Caco-2 (cell line): Measurements from ENCODE around the gene FGFR4. TPM values are rescaled to one million over a fixed set of nuclear protein-coding genes. Genes with fewer than 3 reads are reported as not detected.
A peak's percentile ranks its signal among the peaks of the same experiment; 100 is the strongest.

Experiments used
- BruUV-seq: library from RNA; stranded (reverse); fragments of 400-500 nt; replicated peaks from 2 replicates; lab custom pipeline; 2021; lab: Mats Ljungman, UMichigan
- CTCF ChIA-PET: fragments of 300-600 bp; sonication (Branson Sonifier 250); formaldehyde crosslinking; loops from one replicate; lab custom pipeline; 2022; ENCODE audit warnings: antibody characterized with exemption; lab: Charles Lee
- POLR2A ChIA-PET: fragments of 300-600 bp; sonication (Branson Sonifier 250); formaldehyde crosslinking; loops from one replicate; lab custom pipeline; 2022; ENCODE audit warnings: antibody characterized with exemption; lab: Charles Lee
- DNase-seq, 2 experiments: peaks; one replicate each; pipeline versions ENCODE4 v3.0.0 to v3.0.0-alpha.2; 2020 to 2022
- H3K27me3 ChIP-seq: replicated peaks from 2 replicates; pipeline ENCODE4 v1.6.0; 2011; ENCODE audit warnings: low read length; ENCODE audit not compliant: control insufficient read depth, insufficient read depth
- H3K36me3 ChIP-seq: 2 replicates; pipeline ENCODE4 v1.5.1; 2011; ENCODE audit warnings: low read length; ENCODE audit not compliant: control insufficient read depth, insufficient read depth
- H3K4me1 ChIP-seq: fragments of 250-450 bp; sonication (Bioruptor Pico); 2 replicates; pipeline ENCODE4 v1.5.1; 2020; ENCODE audit warnings: mild to moderate bottlenecking
- H3K4me3 ChIP-seq: 2 replicates; pipeline ENCODE4 v1.5.1; 2011; ENCODE audit warnings: low read depth, mild to moderate bottlenecking, control low read depth, low read length
- H3K9me3 ChIP-seq: fragments of 250-450 bp; sonication (Bioruptor Pico); 2 replicates; pipeline ENCODE4 v1.5.1; 2020; ENCODE audit warnings: mild to moderate bottlenecking, moderate library complexity
- H3K27ac Mint-ChIP-seq: one replicate; pipeline ENCODE4 v1.8.0; 2022; ENCODE audit warnings: mixed read lengths; ENCODE audit not compliant: unreplicated experiment
- H3K27me3 Mint-ChIP-seq: one replicate; pipeline ENCODE4 v1.8.0; 2022; ENCODE audit warnings: mixed read lengths; ENCODE audit not compliant: insufficient read depth, unreplicated experiment
- H3K36me3 Mint-ChIP-seq: one replicate; pipeline ENCODE4 v1.8.0; 2022; ENCODE audit warnings: mild to moderate bottlenecking, mixed read lengths; ENCODE audit not compliant: insufficient read depth, unreplicated experiment
- H3K4me1 Mint-ChIP-seq: one replicate; pipeline ENCODE4 v1.8.0; 2022; ENCODE audit warnings: low read depth, mixed read lengths; ENCODE audit not compliant: unreplicated experiment
- H3K4me3 Mint-ChIP-seq: one replicate; pipeline ENCODE4 v1.8.0; 2022; ENCODE audit warnings: mild to moderate bottlenecking, moderate library complexity, mixed read lengths; ENCODE audit not compliant: unreplicated experiment
- H3K9me3 Mint-ChIP-seq: one replicate; pipeline ENCODE4 v1.8.0; 2022; ENCODE audit warnings: mixed read lengths; ENCODE audit not compliant: unreplicated experiment
- intact Hi-C: fragments of 100-400 bp; cut with micrococcal nuclease; formaldehyde crosslinking; loops from one replicate; pipeline ENCODE4 v1.10.0; 2022; ENCODE audit not compliant: unreplicated experiment
- total RNA-seq: library from RNA; stranded (reverse); gene quantifications from 2 replicates; pipeline ENCODE4 v1.2.3, GENCODE V29; 2022
- TF ChIP-seq, protein P1 (sequence below), 2 experiments: fragments of 200-600 bp in 1 of 2; IDR thresholded peaks; 1 replicate in 1 of 2; 2 replicates in 1 of 2; pipeline versions ENCODE4 v1.5.1 to v1.8.0; 2011 to 2022; ENCODE audit warnings: antibody characterized with exemption in 1 of 2, control low read depth in 1 of 2, inconsistent platforms in 1 of 2, low read depth in 1 of 2, low read length in 1 of 2, mild to moderate bottlenecking in 1 of 2, moderate library complexity in 1 of 2; ENCODE audit not compliant: insufficient read depth in 1 of 2, severe bottlenecking in 1 of 2, unreplicated experiment in 1 of 2

The FGFR4 gene
- total RNA-seq, 1 experiment from 2014 or later, result 190 TPM

DNA sequence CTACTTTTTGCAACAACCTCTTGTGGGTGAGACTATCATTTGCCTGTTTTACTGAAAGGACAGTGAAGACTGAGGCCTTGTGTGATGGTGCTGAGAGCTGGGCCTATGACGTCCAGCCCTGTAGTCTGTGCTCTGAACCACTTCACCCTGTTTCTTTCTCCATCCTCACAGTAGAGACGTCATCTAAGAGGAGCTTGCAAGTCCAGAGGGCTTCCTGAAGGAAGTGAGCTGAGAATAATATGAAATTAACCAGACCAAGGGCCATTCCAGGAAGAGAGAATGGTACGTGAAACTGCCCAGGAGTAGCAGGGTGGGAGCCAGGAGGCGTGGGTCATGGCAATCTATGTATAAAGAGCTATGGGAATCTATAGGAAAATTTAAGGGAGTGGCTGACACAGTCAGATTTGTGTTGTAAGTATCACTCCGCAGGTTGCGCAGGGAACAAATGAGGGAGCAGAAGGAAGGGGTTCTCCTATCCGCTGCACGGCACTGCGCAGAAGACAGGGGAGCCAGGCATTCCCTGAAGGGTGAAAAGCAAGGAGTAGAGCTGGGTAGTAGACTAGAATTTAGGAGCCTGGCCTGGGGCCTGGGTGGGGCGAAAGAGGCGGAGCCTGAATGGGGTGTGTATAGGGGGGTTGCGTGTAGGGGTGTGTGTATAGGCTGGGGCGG lies 596 bp upstream of the FGFR4 start:
- DNase-seq, result no peak
- Mint-ChIP-seq H3K9me3 (no peaks in the 10 kb centered on the region), H3K4me3 (peak overlapping the region; percentile 88), H3K4me1 (peaks cover 29% of the 10 kb centered on the region), H3K27ac (peak overlapping the region; percentile 42), H3K27me3 (no peaks in the 10 kb centered on the region), H3K36me3 (peaks cover 13% of the 10 kb centered on the region)
- H3K36me3 ChIP-seq, result peaks cover 3% of the 10 kb centered on the region
- no peaks in the 10 kb centered on the region for H3K9me3 ChIP-seq
- H3K27me3 ChIP-seq, result no peaks in the 10 kb centered on the region
- CTCF ChIA-PET, result interaction anchor here (0.6 to 3.7 kb wide), 23 partner anchors 8 to 1619 kb away, joined by 3 to 81 read pairs (median 4); partner anchors contain the start of genes MXD3 and ZNF346
- intact Hi-C loops, result loop anchor here (2.0 kb wide), 1 partner anchor 13 kb away; no protein-coding TSS in a partner anchor
- H3K4me3 ChIP-seq, result no peak overlapping the region
- BruUV-seq, result no TSS peak
- TF ChIP-seq, protein P1, sequence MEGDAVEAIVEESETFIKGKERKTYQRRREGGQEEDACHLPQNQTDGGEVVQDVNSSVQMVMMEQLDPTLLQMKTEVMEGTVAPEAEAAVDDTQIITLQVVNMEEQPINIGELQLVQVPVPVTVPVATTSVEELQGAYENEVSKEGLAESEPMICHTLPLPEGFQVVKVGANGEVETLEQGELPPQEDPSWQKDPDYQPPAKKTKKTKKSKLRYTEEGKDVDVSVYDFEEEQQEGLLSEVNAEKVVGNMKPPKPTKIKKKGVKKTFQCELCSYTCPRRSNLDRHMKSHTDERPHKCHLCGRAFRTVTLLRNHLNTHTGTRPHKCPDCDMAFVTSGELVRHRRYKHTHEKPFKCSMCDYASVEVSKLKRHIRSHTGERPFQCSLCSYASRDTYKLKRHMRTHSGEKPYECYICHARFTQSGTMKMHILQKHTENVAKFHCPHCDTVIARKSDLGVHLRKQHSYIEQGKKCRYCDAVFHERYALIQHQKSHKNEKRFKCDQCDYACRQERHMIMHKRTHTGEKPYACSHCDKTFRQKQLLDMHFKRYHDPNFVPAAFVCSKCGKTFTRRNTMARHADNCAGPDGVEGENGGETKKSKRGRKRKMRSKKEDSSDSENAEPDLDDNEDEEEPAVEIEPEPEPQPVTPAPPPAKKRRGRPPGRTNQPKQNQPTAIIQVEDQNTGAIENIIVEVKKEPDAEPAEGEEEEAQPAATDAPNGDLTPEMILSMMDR (IDR thresholded peaks at IDR 0.05; ENCODE audit: insufficient read depth in 1 of 2, low read depth in 1 of 2, low read length in 1 of 2, severe bottlenecking in 1 of 2, unreplicated experiment in 1 of 2), result no peak
- peaks cover 57% of the 10 kb centered on the region for H3K4me1 ChIP-seq
- POLR2A ChIA-PET, result interaction anchor here (0.6 to 3.0 kb wide), 11 partner anchors 12 to 548 kb away, joined by 3 to 33 read pairs (median 5); partner anchors contain the start of genes PRELID1, RAB24 and ZNF346

DNA sequence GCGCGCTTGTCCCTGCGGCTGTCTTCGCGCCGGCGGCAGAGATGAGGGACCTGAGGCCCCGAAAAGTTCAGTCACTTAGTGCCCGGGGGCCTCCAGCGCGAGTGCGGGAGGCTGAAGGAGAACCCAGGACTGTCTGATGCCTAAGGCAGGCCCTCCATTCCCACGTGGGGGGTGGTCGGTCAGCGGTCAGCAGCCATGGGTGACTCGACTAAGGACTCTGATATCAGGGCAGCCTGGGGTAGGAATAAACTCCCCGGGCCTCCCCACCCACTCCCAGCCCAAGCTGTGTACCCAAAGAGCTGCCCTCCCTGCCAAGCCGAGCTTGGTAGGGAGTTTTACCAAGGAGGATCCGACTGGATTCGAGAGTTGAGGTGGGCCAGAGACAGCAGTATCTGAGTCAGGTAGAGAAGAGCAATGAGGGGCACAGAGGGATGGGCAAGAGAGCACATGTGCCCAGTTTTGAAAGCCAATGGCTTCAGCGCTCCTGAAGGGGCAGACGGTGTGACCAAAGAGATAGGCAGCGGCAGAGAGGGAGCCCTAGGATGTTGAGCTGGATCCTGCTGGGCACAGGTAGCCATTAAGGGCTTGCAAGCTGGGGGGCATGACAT lies 787 bp downstream of the FGFR4 start:
- Histone ChIP-seq H3K4me3 (peak overlapping the region; percentile 93), H3K4me1 (peaks cover 51% of the 10 kb centered on the region), H3K27me3 (no peaks in the 10 kb centered on the region), H3K36me3 (peaks cover 14% of the 10 kb centered on the region), H3K9me3 (no peaks in the 10 kb centered on the region)
- TF ChIP-seq, protein P1 (IDR thresholded peaks at IDR 0.05; ENCODE audit: insufficient read depth in 1 of 2, low read depth in 1 of 2, low read length in 1 of 2, severe bottlenecking in 1 of 2, unreplicated experiment in 1 of 2), result no peak
- H3K36me3 Mint-ChIP-seq, result peaks cover 27% of the 10 kb centered on the region
- DNase-seq, result no peak
- ChIA-PET POLR2A (interaction anchor here (0.6 to 3.0 kb wide), 18 partner anchors 8 to 549 kb away, joined by 3 to 33 read pairs (median 4); partner anchors contain the start of genes GRK6, PDLIM7, PRELID1 and RAB24), CTCF (interaction anchor here (0.6 to 3.7 kb wide), 28 partner anchors 10 to 430 kb away, joined by 3 to 81 read pairs (median 4); partner anchors contain the start of genes GRK6, HK3, LMAN2 and MXD3)
- H3K27ac Mint-ChIP-seq, result peak overlapping the region; percentile 93
- no peaks in the 10 kb centered on the region for H3K27me3 Mint-ChIP-seq
- peak overlapping the region; percentile 88 for H3K4me3 Mint-ChIP-seq
- no peaks in the 10 kb centered on the region for H3K9me3 Mint-ChIP-seq
- intact Hi-C loops, result loop anchor here (1.0 to 2.0 kb wide), 2 partner anchors 15 to 24 kb away; no protein-coding TSS in a partner anchor
- H3K4me1 Mint-ChIP-seq, result peaks cover 25% of the 10 kb centered on the region
- TSS peak; percentile 59 for BruUV-seq

DNA sequence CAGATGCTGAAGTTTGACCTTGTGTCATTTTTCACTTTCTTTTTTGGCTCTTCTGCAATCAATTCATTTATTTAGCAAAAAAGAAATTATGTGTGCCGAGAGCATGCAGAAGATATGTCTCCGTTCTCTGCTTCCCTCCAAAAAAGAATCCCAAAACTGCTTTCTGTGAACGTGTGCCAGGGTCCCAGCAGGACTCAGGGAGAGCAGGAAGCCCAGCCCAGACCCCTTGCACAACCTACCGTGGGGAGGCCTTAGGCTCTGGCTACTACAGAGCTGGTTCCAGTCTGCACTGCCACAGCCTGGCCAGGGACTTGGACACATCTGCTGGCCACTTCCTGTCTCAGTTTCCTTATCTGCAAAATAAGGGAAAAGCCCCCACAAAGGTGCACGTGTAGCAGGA lies 2.4 kb downstream of the FGFR4 start:
- Mint-ChIP-seq H3K27ac (peak overlapping the region; percentile 93), H3K4me3 (peak overlapping the region; percentile 88), H3K4me1 (peaks cover 10% of the 10 kb centered on the region), H3K9me3 (no peaks in the 10 kb centered on the region), H3K27me3 (no peaks in the 10 kb centered on the region), H3K36me3 (peaks cover 43% of the 10 kb centered on the region)
- H3K4me1 ChIP-seq, result peaks cover 35% of the 10 kb centered on the region
- intact Hi-C loops, result no loop called here
- H3K4me3 ChIP-seq, result no peak overlapping the region
- H3K36me3 ChIP-seq, result peaks cover 14% of the 10 kb centered on the region
- DNase-seq, result no peak
- ChIA-PET CTCF (interaction anchor here (0.6 kb wide), 1 partner anchor 366 kb away, joined by 3 read pairs; no protein-coding TSS in a partner anchor), POLR2A (no interaction called here)
- H3K9me3 ChIP-seq, result no peaks in the 10 kb centered on the region
- BruUV-seq, result no TSS peak
- TF ChIP-seq, protein P1 (IDR thresholded peaks at IDR 0.05; ENCODE audit: insufficient read depth in 1 of 2, low read depth in 1 of 2, low read length in 1 of 2, severe bottlenecking in 1 of 2, unreplicated experiment in 1 of 2), result no peak
- no peaks in the 10 kb centered on the region for H3K27me3 ChIP-seq
